Measurements from ENCODE around the gene PDCD11. TPM values are rescaled to one million over a fixed set of nuclear protein-coding genes. Genes with fewer than 3 reads are reported as not detected.

Gene PDCD11
- polyA plus RNA-seq, 1 donor from 2014 or later = 15.3 TPM

- Histone ChIP-seq H3K36me3 (ENCODE audit: insufficient read depth, low read length) (no peaks in the 10 kb centered on the region), H3K4me2 (ENCODE audit: low read length) (no peak overlapping the region)
- no peak for TF ChIP-seq POLR2AphosphoS5 (IDR thresholded peaks at IDR 0.05)
- no peak for TF ChIP-seq EZH2 (IDR thresholded peaks at IDR 0.05; ENCODE audit: borderline replicate concordance, insufficient read depth, low read length, poor library complexity, severe bottlenecking)
- no peak for TF ChIP-seq RAD21 (conservative IDR thresholded peaks at IDR 0.05)
- TF ChIP-seq EP300 (conservative IDR thresholded peaks at IDR 0.05; ENCODE audit: poor library complexity, severe bottlenecking) = no peak
- TF ChIP-seq SMC3 (conservative IDR thresholded peaks at IDR 0.05; ENCODE audit: poor library complexity) = no peak
- TF ChIP-seq REST (IDR thresholded peaks at IDR 0.05; ENCODE audit: borderline replicate concordance) = no peak
- no peak for TF ChIP-seq TAF1 (IDR thresholded peaks at IDR 0.05; ENCODE audit: low read depth)
- TF ChIP-seq MXI1 (conservative IDR thresholded peaks at IDR 0.05; ENCODE audit: poor library complexity, severe bottlenecking) = no peak
- TF ChIP-seq CTCF (IDR thresholded peaks at IDR 0.05; ENCODE audit: poor library complexity, severe bottlenecking) = no peak
These were observed 74.6 kb downstream of the PDCD11 start for GRCh38 chr10:103470761-103471653.

GRCh38 chr10:103472005-103472404 lies 75.6 kb downstream of the PDCD11 start:
- no peaks in the 10 kb centered on the region for H3K9me3 ChIP-seq (ENCODE audit: low read length)
- H3K36me3 ChIP-seq (ENCODE audit: insufficient read depth, low read length) = no peaks in the 10 kb centered on the region
- no peak for TF ChIP-seq SMC3 (conservative IDR thresholded peaks at IDR 0.05; ENCODE audit: poor library complexity)
- no peaks in the 10 kb centered on the region for H3K9me2 ChIP-seq (ENCODE audit: insufficient read depth, low read length)
- H4K20me1 ChIP-seq (ENCODE audit: insufficient read depth) = no peaks in the 10 kb centered on the region
- no peak overlapping the region for H2AFZ ChIP-seq (ENCODE audit: low read depth, low read length)
- H3K27ac ChIP-seq (ENCODE audit: low read length) = no peak overlapping the region
- H3K27me3 ChIP-seq (ENCODE audit: insufficient read depth, low read depth, low read length) = no peaks in the 10 kb centered on the region
- H3K4me2 ChIP-seq (ENCODE audit: low read length) = no peak overlapping the region
- no peak overlapping the region for H3K4me3 ChIP-seq (ENCODE audit: low read length)
- no peaks in the 10 kb centered on the region for H3K79me2 ChIP-seq (replicated peaks; ENCODE audit: insufficient read depth, low read length)
- no peaks in the 10 kb centered on the region for H3F3A ChIP-seq (ENCODE audit: insufficient read depth, low read length, poor library complexity, severe bottlenecking)
- H3K9ac ChIP-seq (ENCODE audit: low read length) = no peak overlapping the region

More at GRCh38 chr10:103470761-103471653, 74.6 kb downstream of the PDCD11 start:
- no peak overlapping the region for H2AFZ ChIP-seq (ENCODE audit: low read depth, low read length)
- H3K9me2 ChIP-seq (ENCODE audit: insufficient read depth, low read length) = no peaks in the 10 kb centered on the region
- H3K9ac ChIP-seq (ENCODE audit: low read length) = no peak overlapping the region
- no peaks in the 10 kb centered on the region for H3K9me3 ChIP-seq (ENCODE audit: low read length)
- H4K20me1 ChIP-seq (ENCODE audit: insufficient read depth) = no peaks in the 10 kb centered on the region
- no peaks in the 10 kb centered on the region for H3K27me3 ChIP-seq (ENCODE audit: insufficient read depth, low read depth, low read length)
- H3F3A ChIP-seq (ENCODE audit: insufficient read depth, low read length, poor library complexity, severe bottlenecking) = no peaks in the 10 kb centered on the region
- H3K79me2 ChIP-seq (replicated peaks; ENCODE audit: insufficient read depth, low read length) = no peaks in the 10 kb centered on the region
- H3K4me3 ChIP-seq (ENCODE audit: low read length) = no peak overlapping the region
- H3K27ac ChIP-seq (ENCODE audit: low read length) = no peak overlapping the region
